Measurements from ENCODE around the gene NRG2. TPM values are rescaled to one million over a fixed set of nuclear protein-coding genes. Genes with fewer than 3 reads are reported as not detected.

The NRG2 gene
- polyA plus RNA-seq, 3 donors, result 0.72 to 1.7 (median 1.5) TPM

- no peak for DNase-seq (ENCODE audit: low read depth in 3 of 3, low spot score in 2 of 3)
These were observed 91.1 kb downstream of the NRG2 start for GRCh38 chr5:139951983-139952382.

- DNase-seq (ENCODE audit: low read depth in 3 of 3, low spot score in 2 of 3), result no peak
These were observed 91.7 kb downstream of the NRG2 start for GRCh38 chr5:139951296-139951924.

- no peak for DNase-seq (ENCODE audit: low read depth in 3 of 3, low spot score in 2 of 3)
These were observed 92.7 kb downstream of the NRG2 start for GRCh38 chr5:139950436-139950835.

GRCh38 chr5:139949710-139950109 is 93.4 kb downstream of the NRG2 start:
- no peak for DNase-seq (ENCODE audit: low read depth in 3 of 3, low spot score in 2 of 3)

- DNase-seq (ENCODE audit: low read depth in 3 of 3, low spot score in 2 of 3), result no peak
These were observed 95.4 kb downstream of the NRG2 start for GRCh38 chr5:139947727-139948126.

GRCh38 chr5:139946440-139946839 is 96.7 kb downstream of the NRG2 start:
- no peak for DNase-seq (ENCODE audit: low read depth in 3 of 3, low spot score in 2 of 3)

GRCh38 chr5:139946006-139946405 is 97.1 kb downstream of the NRG2 start:
- DNase-seq (ENCODE audit: low read depth in 3 of 3, low spot score in 2 of 3), result no peak

GRCh38 chr5:139942243-139942642 is 100.9 kb downstream of the NRG2 start:
- DNase-seq (ENCODE audit: low read depth in 3 of 3, low spot score in 2 of 3), result no peak

GRCh38 chr5:139930406-139930805 is 112.7 kb downstream of the NRG2 start:
- DNase-seq (ENCODE audit: low read depth in 3 of 3, low spot score in 2 of 3), result no peak

- no peak for DNase-seq (ENCODE audit: low read depth in 3 of 3, low spot score in 2 of 3)
These were observed 116.1 kb downstream of the NRG2 start for GRCh38 chr5:139926797-139927503.

GRCh38 chr5:139925650-139926640 is 117.2 kb downstream of the NRG2 start:
- DNase-seq (ENCODE audit: low read depth in 3 of 3, low spot score in 2 of 3), result no peak

GRCh38 chr5:139925216-139925562 is 117.9 kb downstream of the NRG2 start:
- no peak for DNase-seq (ENCODE audit: low read depth in 3 of 3, low spot score in 2 of 3)

GRCh38 chr5:139924294-139925215 is 118.5 kb downstream of the NRG2 start:
- DNase-seq (ENCODE audit: low read depth in 3 of 3, low spot score in 2 of 3), result no peak

GRCh38 chr5:139919308-139919707 is 123.8 kb downstream of the NRG2 start:
- DNase-seq (ENCODE audit: low read depth in 3 of 3, low spot score in 2 of 3), result no peak

- DNase-seq (ENCODE audit: low read depth in 3 of 3, low spot score in 2 of 3), result no peak
These were observed 127.3 kb downstream of the NRG2 start for GRCh38 chr5:139915834-139916233.

- DNase-seq (ENCODE audit: low read depth in 3 of 3, low spot score in 2 of 3), result no peak
These were observed 127.8 kb downstream of the NRG2 start for GRCh38 chr5:139915266-139915665.

- DNase-seq (ENCODE audit: low read depth in 3 of 3, low spot score in 2 of 3), result no peak
These were observed 128.8 kb downstream of the NRG2 start for GRCh38 chr5:139914218-139914807.

GRCh38 chr5:139912804-139913203 is 130.3 kb downstream of the NRG2 start:
- DNase-seq (ENCODE audit: low read depth in 3 of 3, low spot score in 2 of 3), result no peak

- no peak for DNase-seq (ENCODE audit: low read depth in 3 of 3, low spot score in 2 of 3)
These were observed 130.9 kb downstream of the NRG2 start for GRCh38 chr5:139912158-139912557.

All from right renal cortex interstitium (tissue), 3 donors.